ENCODE data around the gene P2RY11. TPM values are rescaled to one million over a fixed set of nuclear protein-coding genes. Genes with fewer than 3 reads are reported as not detected.

The P2RY11 gene
- total and polyA plus RNA-seq, 2 experiments from 2014 or later: 2.7 to 6.1 TPM

- TF ChIP-seq EZH2 (IDR thresholded peaks at IDR 0.05; ENCODE audit: borderline replicate concordance): no peak
- TF ChIP-seq CTCF (IDR thresholded peaks at IDR 0.05; ENCODE audit: poor library complexity): no peak
- no peak for TF ChIP-seq EZH2phosphoT487 (IDR thresholded peaks at IDR 0.05; ENCODE audit: low read depth, severe bottlenecking, unreplicated experiment)
- Histone ChIP-seq H3K36me3 (replicated peaks; ENCODE audit: insufficient read depth, low read depth) (no peaks in the 10 kb centered on the region), H3K27me3 (no peaks in the 10 kb centered on the region), H3K4me3 (no peak overlapping the region), H4K20me1 (ENCODE audit: insufficient read depth, poor library complexity, severe bottlenecking) (no peaks in the 10 kb centered on the region), H3K9me3 (ENCODE audit: low read depth) (no peaks in the 10 kb centered on the region), H2AFZ (no peak overlapping the region), H3K4me2 (no peak overlapping the region), H3K27ac (no peak overlapping the region), H3K9me2 (replicated peaks; ENCODE audit: insufficient read depth) (no peaks in the 10 kb centered on the region), H3K4me1 (ENCODE audit: insufficient read depth) (no peaks in the 10 kb centered on the region), H3K79me2 (no peaks in the 10 kb centered on the region)
- 96% methylated on average over 11 of the region's 11 CpGs for WGBS (ENCODE audit: low lambda C conversion rate, missing lambda C conversion rate)
- no peak for DNase-seq (ENCODE audit: low spot score)
These were observed 32.2 kb downstream of the P2RY11 start for GRCh38 chr19:10143681-10144080.

GRCh38 chr19:10144361-10144760, 32.9 kb downstream of the P2RY11 start:
- Histone ChIP-seq H3K79me2 (no peaks in the 10 kb centered on the region), H3K4me1 (ENCODE audit: insufficient read depth) (no peaks in the 10 kb centered on the region), H3K9me2 (replicated peaks; ENCODE audit: insufficient read depth) (no peaks in the 10 kb centered on the region), H4K20me1 (ENCODE audit: insufficient read depth, poor library complexity, severe bottlenecking) (no peaks in the 10 kb centered on the region), H2AFZ (no peak overlapping the region), H3K36me3 (replicated peaks; ENCODE audit: insufficient read depth, low read depth) (no peaks in the 10 kb centered on the region), H3K4me3 (no peak overlapping the region), H3K4me2 (no peak overlapping the region), H3K27ac (no peak overlapping the region), H3K27me3 (no peaks in the 10 kb centered on the region), H3K9me3 (ENCODE audit: low read depth) (no peaks in the 10 kb centered on the region)
- no peak for TF ChIP-seq EZH2phosphoT487 (IDR thresholded peaks at IDR 0.05; ENCODE audit: low read depth, severe bottlenecking, unreplicated experiment)
- TF ChIP-seq CTCF (IDR thresholded peaks at IDR 0.05; ENCODE audit: poor library complexity): no peak
- TF ChIP-seq EZH2 (IDR thresholded peaks at IDR 0.05; ENCODE audit: borderline replicate concordance): no peak
- 97% methylated on average over 10 of the region's 10 CpGs for WGBS (ENCODE audit: low lambda C conversion rate, missing lambda C conversion rate)
- no peak for DNase-seq (ENCODE audit: low spot score)

- Histone ChIP-seq H3K79me2 (no peaks in the 10 kb centered on the region), H3K36me3 (replicated peaks; ENCODE audit: insufficient read depth, low read depth) (no peaks in the 10 kb centered on the region), H3K9me2 (replicated peaks; ENCODE audit: insufficient read depth) (no peaks in the 10 kb centered on the region), H3K4me3 (no peak overlapping the region), H3K27me3 (no peaks in the 10 kb centered on the region), H3K4me2 (no peak overlapping the region), H4K20me1 (ENCODE audit: insufficient read depth, poor library complexity, severe bottlenecking) (no peaks in the 10 kb centered on the region), H2AFZ (no peak overlapping the region), H3K9me3 (ENCODE audit: low read depth) (no peaks in the 10 kb centered on the region), H3K4me1 (ENCODE audit: insufficient read depth) (no peaks in the 10 kb centered on the region), H3K27ac (no peak overlapping the region)
- 99% methylated on average over 10 of the region's 10 CpGs for WGBS (ENCODE audit: low lambda C conversion rate, missing lambda C conversion rate)
- no peak for TF ChIP-seq EZH2 (IDR thresholded peaks at IDR 0.05; ENCODE audit: borderline replicate concordance)
- TF ChIP-seq EZH2phosphoT487 (IDR thresholded peaks at IDR 0.05; ENCODE audit: low read depth, severe bottlenecking, unreplicated experiment): no peak
- TF ChIP-seq CTCF (IDR thresholded peaks at IDR 0.05; ENCODE audit: poor library complexity): no peak
- DNase-seq (ENCODE audit: low spot score): no peak
These were observed 33.5 kb downstream of the P2RY11 start for GRCh38 chr19:10145031-10145430.

GRCh38 chr19:10146142-10146541, 34.6 kb downstream of the P2RY11 start:
- Histone ChIP-seq H3K27me3 (no peaks in the 10 kb centered on the region), H3K9me2 (replicated peaks; ENCODE audit: insufficient read depth) (no peaks in the 10 kb centered on the region), H3K27ac (no peak overlapping the region), H3K4me3 (no peak overlapping the region), H3K4me1 (ENCODE audit: insufficient read depth) (no peaks in the 10 kb centered on the region), H2AFZ (no peak overlapping the region), H3K9me3 (ENCODE audit: low read depth) (no peaks in the 10 kb centered on the region), H3K79me2 (no peaks in the 10 kb centered on the region), H3K4me2 (no peak overlapping the region), H3K36me3 (replicated peaks; ENCODE audit: insufficient read depth, low read depth) (no peaks in the 10 kb centered on the region), H4K20me1 (ENCODE audit: insufficient read depth, poor library complexity, severe bottlenecking) (no peaks in the 10 kb centered on the region)
- whole genome bisulfite sequencing (ENCODE audit: low lambda C conversion rate, missing lambda C conversion rate): 99% methylated on average over 14 of the region's 14 CpGs
- TF ChIP-seq EZH2 (IDR thresholded peaks at IDR 0.05; ENCODE audit: borderline replicate concordance): no peak
- TF ChIP-seq EZH2phosphoT487 (IDR thresholded peaks at IDR 0.05; ENCODE audit: low read depth, severe bottlenecking, unreplicated experiment): no peak
- TF ChIP-seq CTCF (IDR thresholded peaks at IDR 0.05; ENCODE audit: poor library complexity): no peak
- no peak for DNase-seq (ENCODE audit: low spot score)
